A673 (cell line): ENCODE data around the gene LRRC8C. TPM values are rescaled to one million over a fixed set of nuclear protein-coding genes. Genes with fewer than 3 reads are reported as not detected.

Experiments
- BruUV-seq: library from RNA; stranded (reverse); fragments of 400-500 nt; replicated peaks from 2 replicates; lab custom pipeline; 2021; lab: Mats Ljungman, UMichigan
- CTCF ChIA-PET: fragments of 300-600 bp; sonication (Branson Sonifier 250); formaldehyde crosslinking; loops from one replicate; lab custom pipeline; 2022; ENCODE audit warnings: antibody characterized with exemption; lab: Charles Lee
- POLR2A ChIA-PET: fragments of 300-600 bp; sonication (Branson Sonifier 250); formaldehyde crosslinking; loops from one replicate; lab custom pipeline; 2022; ENCODE audit warnings: antibody characterized with exemption; ENCODE audit not compliant: low non-redundant PET; lab: Charles Lee
- DNase-seq: peaks from one replicate; pipeline ENCODE4 v3.0.0-alpha.2; 2015; ENCODE audit warnings: low spot score
- H3K27ac ChIP-seq: fragments of 200-600 bp; sonication (generic); 2 replicates; pipeline ENCODE4 v1.5.1; 2016; ENCODE audit warnings: mixed run types, low read depth, mild to moderate bottlenecking, mixed read lengths, antibody characterized with exemption, low read length; ENCODE audit not compliant: poor library complexity, severe bottlenecking
- H3K27me3 ChIP-seq: fragments of 200-600 bp; sonication (generic); replicated peaks from 2 replicates; pipeline ENCODE4 v1.6.1; 2017; ENCODE audit warnings: mixed run types, low read depth, mild to moderate bottlenecking, mixed read lengths, antibody characterized with exemption, low read length; ENCODE audit not compliant: insufficient read depth, poor library complexity
- H3K36me3 ChIP-seq: fragments of 200-600 bp; sonication (generic); 2 replicates; pipeline ENCODE4 v1.6.1; 2016; ENCODE audit warnings: mixed run types, mild to moderate bottlenecking, mixed read lengths, antibody characterized with exemption, low read length; ENCODE audit not compliant: insufficient read depth, poor library complexity, severe bottlenecking
- H3K4me1 ChIP-seq: fragments of 200-600 bp; sonication (generic); 2 replicates; pipeline ENCODE4 v1.6.1; 2017; ENCODE audit warnings: mixed run types, mild to moderate bottlenecking, mixed read lengths, antibody characterized with exemption, low read length; ENCODE audit not compliant: insufficient read depth, poor library complexity, severe bottlenecking
- H3K4me3 ChIP-seq: fragments of 200-600 bp; sonication (generic); 2 replicates; pipeline ENCODE4 v1.5.1; 2016; ENCODE audit warnings: low read depth, mixed run types, mild to moderate bottlenecking, mixed read lengths, low read length; ENCODE audit not compliant: poor library complexity, severe bottlenecking
- H3K9me3 ChIP-seq: fragments of 200-600 bp; sonication (generic); 2 replicates; pipeline ENCODE4 v1.6.1; 2016; ENCODE audit warnings: mixed run types, low read depth, mild to moderate bottlenecking, mixed read lengths, antibody characterized with exemption, low read length; ENCODE audit not compliant: poor library complexity, severe bottlenecking
- CTCF ChIP-seq: fragments of 300-800, 200-600 bp; sonication (generic); conservative IDR thresholded peaks from 2 replicates; pipeline ENCODE4 v1.5.1; 2017; ENCODE audit warnings: low read depth, mild to moderate bottlenecking, antibody characterized with exemption, low read length, moderate library complexity, mixed read lengths
- EZH2 ChIP-seq: fragments of 200-600 bp; sonication (generic); IDR thresholded peaks from 2 replicates; pipeline ENCODE4 v1.6.1; 2017; ENCODE audit warnings: borderline replicate concordance, low read depth, mild to moderate bottlenecking, mixed read lengths, antibody characterized with exemption, low read length; ENCODE audit not compliant: poor library complexity, severe bottlenecking
- intact Hi-C: fragments of 100-400 bp; cut with micrococcal nuclease; formaldehyde crosslinking; loops from one replicate; pipeline ENCODE4 v1.10.0; 2022; ENCODE audit not compliant: unreplicated experiment
- total RNA-seq: library from RNA; stranded (reverse); gene quantifications from 2 replicates; pipeline ENCODE4 v1.2.3, GENCODE V29; 2021

Gene LRRC8C
- total RNA-seq, 1 experiment from 2014 or later = 6.9 TPM

GRCh38 chr1:89672489-89673183 lies 39.7 kb downstream of the LRRC8C start:
- BruUV-seq = no TSS peak

GRCh38 chr1:89673251-89673650 lies 40.3 kb downstream of the LRRC8C start:
- Histone ChIP-seq H3K4me1 (no peaks in the 10 kb centered on the region), H3K4me3 (no peak overlapping the region), H3K36me3 (no peaks in the 10 kb centered on the region), H3K27ac (no peak overlapping the region), H3K27me3 (no peaks in the 10 kb centered on the region), H3K9me3 (no peaks in the 10 kb centered on the region)
- DNase-seq = no peak
- ChIA-PET POLR2A (no interaction called here), CTCF (interaction anchor here (0.6 kb wide), 1 partner anchor 107 kb away, joined by 5 read pairs; no protein-coding TSS in a partner anchor)
- intact Hi-C loops = no loop called here
- BruUV-seq = no TSS peak
- TF ChIP-seq EZH2 = no peak
- no peak for TF ChIP-seq CTCF

More at GRCh38 chr1:89672489-89673183, 39.7 kb downstream of the LRRC8C start:
- POLR2A ChIA-PET = no interaction called here
- no peak overlapping the region for H3K4me3 ChIP-seq
- CTCF ChIA-PET = no interaction called here
- TF ChIP-seq CTCF (no peak), EZH2 (no peak)
- DNase-seq = no peak
- H3K36me3 ChIP-seq = no peaks in the 10 kb centered on the region
- no peaks in the 10 kb centered on the region for H3K9me3 ChIP-seq
- intact Hi-C loops = no loop called here
- no peak overlapping the region for H3K27ac ChIP-seq
- H3K4me1 ChIP-seq = no peaks in the 10 kb centered on the region
- H3K27me3 ChIP-seq = no peaks in the 10 kb centered on the region

- Histone ChIP-seq H3K4me3 (no peak overlapping the region), H3K27ac (no peak overlapping the region), H3K36me3 (no peaks in the 10 kb centered on the region), H3K27me3 (no peaks in the 10 kb centered on the region), H3K9me3 (no peaks in the 10 kb centered on the region), H3K4me1 (no peaks in the 10 kb centered on the region)
- ChIA-PET CTCF (no interaction called here), POLR2A (interaction anchor here (0.6 kb wide), 1 partner anchor 226 kb away, joined by 3 read pairs; no protein-coding TSS in a partner anchor)
- intact Hi-C loops = no loop called here
- no TSS peak for BruUV-seq
- TF ChIP-seq EZH2 (no peak), CTCF (no peak)
- no peak for DNase-seq
These were observed 42.8 kb downstream of the LRRC8C start for GRCh38 chr1:89675677-89676076.
